NOMO-1 (cell line): Measurements from ENCODE around the gene ETFBKMT.
"Not testable (repeated sequence)": the region's sequence is repeated elsewhere in the genome, so short reads cannot be mapped to it uniquely, and the experiment has no call there.

ENCODE experiments used
- DNase-seq, 2 experiments: peaks; one replicate each; lab custom pipeline; 2025; ENCODE audit not compliant: unreplicated experiment in 2 of 2; lab: John Stamatoyannopoulos, UW

The ETFBKMT gene

GRCh38 chr12:31716998-31717397 lies 57.5 kb downstream of the ETFBKMT start:
- not testable (repeated sequence) for DNase-seq

GRCh38 chr12:31718542-31719198 lies 59.2 kb downstream of the ETFBKMT start:
- not testable (repeated sequence) for DNase-seq

- no peak for DNase-seq
Measured at GRCh38 chr12:31722580-31722979, 63.1 kb downstream of the ETFBKMT start.
